Upper lobe of right lung (tissue), 1 donor: ENCODE results near the gene NSD2. TPM values are rescaled to one million over a fixed set of nuclear protein-coding genes. Genes with fewer than 3 reads are reported as not detected.

Experiments
- ATAC-seq: fragments of 200-7000 bp; cut with Tn5 transposase; one replicate; pipeline ENCODE4 v1.9.1; 2020; ENCODE audit warnings: mild to moderate bottlenecking, moderate library complexity
- DNase-seq: peaks from one replicate; pipeline ENCODE4 v3.0.0-alpha.2; 2020
- H3K27ac ChIP-seq: fragments of 200-600 bp; one replicate; pipeline ENCODE4 v1.8.0; 2022
- H3K27me3 ChIP-seq: fragments of 200-600 bp; one replicate; pipeline ENCODE4 v1.8.0; 2022; ENCODE audit warnings: mild to moderate bottlenecking
- H3K36me3 ChIP-seq: fragments of 200-600 bp; one replicate; pipeline ENCODE4 v1.8.0; 2022
- H3K4me1 ChIP-seq: fragments of 200-600 bp; one replicate; pipeline ENCODE4 v1.8.0; 2022
- H3K4me3 ChIP-seq: fragments of 200-600 bp; one replicate; pipeline ENCODE4 v1.8.0; 2022; ENCODE audit warnings: mild to moderate bottlenecking
- H3K9me3 ChIP-seq: fragments of 200-600 bp; one replicate; pipeline ENCODE4 v1.8.0; 2022
- intact Hi-C: fragments of 100-400 bp; cut with DNase I; formaldehyde crosslinking; loops from one replicate; pipeline ENCODE4 v1.11.0; 2022
- total RNA-seq: library from RNA; stranded (reverse); fragmentation: NEBNext Ultra II Directional; extraction: Animal tissue kit (Norgen Biotek cat#: 25700); gene quantifications from one replicate; pipeline ENCODE4 v1.2.1, GENCODE V29; 2021
- TF ChIP-seq, protein P1 (sequence below): fragments of 200-600 bp; IDR thresholded peaks from one replicate; pipeline ENCODE4 v1.8.0; 2022; ENCODE audit warnings: antibody characterized with exemption
- donor health status: DM: no; HTN: yes; CAD: no; lungs with severe emphysema.

The NSD2 gene
- total RNA-seq, 1 donor from 2014 or later = 45.2 TPM

DNA sequence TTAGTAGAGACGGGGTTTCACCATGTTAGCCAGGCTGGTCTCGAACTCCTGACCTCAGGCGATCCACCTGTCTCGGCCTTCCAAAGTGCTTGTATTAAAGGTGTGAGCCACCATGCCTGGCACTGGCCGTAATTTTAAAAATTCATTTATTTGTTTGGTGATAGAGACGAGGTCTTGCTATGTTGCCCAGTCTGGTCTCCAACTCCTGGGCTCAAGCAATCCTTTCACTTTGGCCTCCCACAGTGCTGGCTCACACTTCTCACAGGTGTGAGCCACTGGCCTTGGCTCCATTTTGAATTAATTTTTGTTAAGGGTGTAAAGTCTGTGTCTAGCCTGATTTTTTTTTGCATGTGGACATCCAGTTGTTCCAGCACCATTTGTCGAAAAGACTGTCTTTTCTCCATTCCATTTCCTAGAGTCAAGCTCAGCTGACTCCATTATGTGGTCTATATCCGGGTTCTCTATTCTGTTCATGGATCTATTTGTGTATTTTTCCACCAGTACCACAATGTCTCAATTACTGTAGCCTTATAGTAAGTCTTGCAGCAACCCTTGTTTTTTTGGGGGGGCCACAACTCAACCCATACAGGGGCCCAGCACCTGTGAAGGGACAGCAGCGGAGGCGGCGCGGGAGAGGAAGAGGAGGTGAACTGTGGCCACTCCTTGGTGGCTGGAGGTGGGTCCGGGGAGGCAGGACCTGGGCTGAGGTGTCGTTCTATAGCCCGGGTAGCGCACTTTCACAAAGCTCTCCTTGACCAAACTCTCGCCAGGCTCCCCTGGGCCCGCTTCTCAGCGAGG lies 1.5 kb upstream of the NSD2 start:
- TF ChIP-seq, protein P1, sequence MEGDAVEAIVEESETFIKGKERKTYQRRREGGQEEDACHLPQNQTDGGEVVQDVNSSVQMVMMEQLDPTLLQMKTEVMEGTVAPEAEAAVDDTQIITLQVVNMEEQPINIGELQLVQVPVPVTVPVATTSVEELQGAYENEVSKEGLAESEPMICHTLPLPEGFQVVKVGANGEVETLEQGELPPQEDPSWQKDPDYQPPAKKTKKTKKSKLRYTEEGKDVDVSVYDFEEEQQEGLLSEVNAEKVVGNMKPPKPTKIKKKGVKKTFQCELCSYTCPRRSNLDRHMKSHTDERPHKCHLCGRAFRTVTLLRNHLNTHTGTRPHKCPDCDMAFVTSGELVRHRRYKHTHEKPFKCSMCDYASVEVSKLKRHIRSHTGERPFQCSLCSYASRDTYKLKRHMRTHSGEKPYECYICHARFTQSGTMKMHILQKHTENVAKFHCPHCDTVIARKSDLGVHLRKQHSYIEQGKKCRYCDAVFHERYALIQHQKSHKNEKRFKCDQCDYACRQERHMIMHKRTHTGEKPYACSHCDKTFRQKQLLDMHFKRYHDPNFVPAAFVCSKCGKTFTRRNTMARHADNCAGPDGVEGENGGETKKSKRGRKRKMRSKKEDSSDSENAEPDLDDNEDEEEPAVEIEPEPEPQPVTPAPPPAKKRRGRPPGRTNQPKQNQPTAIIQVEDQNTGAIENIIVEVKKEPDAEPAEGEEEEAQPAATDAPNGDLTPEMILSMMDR = no peak
- peak; percentile 12 for ATAC-seq
- DNase-seq = no peak
- intact Hi-C loops = no loop called here
- Histone ChIP-seq H3K36me3 (no peaks in the 10 kb centered on the region), H3K9me3 (no peaks in the 10 kb centered on the region), H3K27ac (peak overlapping the region; percentile 97), H3K27me3 (no peaks in the 10 kb centered on the region), H3K4me1 (peaks cover 18% of the 10 kb centered on the region), H3K4me3 (peak overlapping the region; percentile 91)

DNA sequence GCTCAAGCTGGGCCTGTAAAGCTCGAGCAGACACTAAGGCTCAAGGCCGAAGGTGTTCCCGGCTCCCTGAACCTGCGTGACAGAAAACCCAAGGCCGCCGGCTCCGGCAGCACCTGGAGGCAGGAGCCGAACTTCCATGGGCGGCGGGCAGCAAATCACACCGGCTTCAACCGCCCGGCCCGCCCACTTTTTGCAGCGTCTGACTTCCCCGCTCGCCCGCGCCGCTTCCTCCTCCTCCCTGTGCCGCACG lies 940 bp upstream of the NSD2 start:
- Histone ChIP-seq H3K4me1 (peaks cover 18% of the 10 kb centered on the region), H3K27ac (peak overlapping the region; percentile 97), H3K4me3 (peak overlapping the region; percentile 91), H3K27me3 (no peaks in the 10 kb centered on the region), H3K36me3 (no peaks in the 10 kb centered on the region), H3K9me3 (no peaks in the 10 kb centered on the region)
- intact Hi-C loops = no loop called here
- TF ChIP-seq, protein P1 = no peak
- DNase-seq = peak; percentile 96
- peak; percentile 84 for ATAC-seq

DNA sequence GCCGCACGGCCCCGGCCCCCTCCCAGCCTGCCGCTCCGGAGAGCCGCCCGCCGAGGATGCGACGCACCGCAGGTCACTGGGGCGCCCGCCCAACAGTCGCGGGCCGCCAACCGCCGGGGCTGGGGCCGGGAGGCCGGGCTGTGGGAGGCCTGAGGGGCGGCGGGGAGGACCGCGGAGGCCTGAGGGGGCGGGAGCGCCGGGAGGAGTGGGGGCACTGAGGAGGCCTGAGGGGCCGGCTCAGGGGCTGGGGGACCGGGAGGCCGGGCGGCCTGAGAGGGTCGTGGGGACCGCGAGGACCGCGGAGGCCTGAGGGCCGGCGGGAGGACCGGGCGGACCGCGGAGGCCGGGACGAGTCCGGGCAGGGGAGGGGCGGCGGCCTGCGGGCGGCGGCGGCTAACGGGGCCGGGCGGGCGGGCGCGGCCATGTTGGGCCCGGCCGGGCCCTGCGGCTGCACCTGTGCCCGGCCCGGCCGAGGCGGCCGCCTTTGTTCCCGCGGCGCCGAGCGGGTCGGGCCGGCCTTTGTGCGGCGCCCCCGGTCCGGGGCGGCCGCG lies 353 bp downstream of the NSD2 start:
- Histone ChIP-seq H3K9me3 (no peaks in the 10 kb centered on the region), H3K27me3 (no peaks in the 10 kb centered on the region), H3K36me3 (no peaks in the 10 kb centered on the region), H3K27ac (peak overlapping the region; percentile 65), H3K4me3 (peak overlapping the region; percentile 71), H3K4me1 (peaks cover 18% of the 10 kb centered on the region)
- ATAC-seq = peak; percentile 2
- intact Hi-C loops = no loop called here
- TF ChIP-seq, protein P1 = no peak
- peak; percentile 77 for DNase-seq

DNA sequence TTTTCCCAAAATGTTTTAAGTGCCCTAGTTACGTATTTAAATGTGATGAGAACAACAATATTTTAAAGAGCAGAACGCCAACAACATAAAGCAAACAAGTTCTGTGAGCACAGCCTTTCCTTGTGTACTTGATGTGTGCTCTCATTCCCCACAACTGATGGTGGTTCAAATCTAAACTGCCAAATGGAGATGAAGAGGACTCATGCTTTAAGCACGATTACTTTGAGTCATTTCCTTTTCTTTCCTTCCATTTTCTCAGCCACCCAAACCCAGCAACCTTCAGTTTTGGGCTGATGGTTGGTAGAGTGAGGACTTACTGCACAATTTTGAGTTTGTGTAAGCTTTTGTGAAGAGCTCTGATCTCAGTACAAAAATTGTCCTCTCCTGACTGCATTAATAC lies 1.7 kb downstream of the NSD2 start:
- intact Hi-C loops = no loop called here
- no peak overlapping the region for H3K27ac ChIP-seq
- no peaks in the 10 kb centered on the region for H3K36me3 ChIP-seq
- DNase-seq = no peak
- H3K27me3 ChIP-seq = no peaks in the 10 kb centered on the region
- TF ChIP-seq, protein P1 = no peak
- peak overlapping the region; percentile 71 for H3K4me3 ChIP-seq
- H3K9me3 ChIP-seq = no peaks in the 10 kb centered on the region
- H3K4me1 ChIP-seq = peaks cover 18% of the 10 kb centered on the region
- ATAC-seq = no peak

DNA sequence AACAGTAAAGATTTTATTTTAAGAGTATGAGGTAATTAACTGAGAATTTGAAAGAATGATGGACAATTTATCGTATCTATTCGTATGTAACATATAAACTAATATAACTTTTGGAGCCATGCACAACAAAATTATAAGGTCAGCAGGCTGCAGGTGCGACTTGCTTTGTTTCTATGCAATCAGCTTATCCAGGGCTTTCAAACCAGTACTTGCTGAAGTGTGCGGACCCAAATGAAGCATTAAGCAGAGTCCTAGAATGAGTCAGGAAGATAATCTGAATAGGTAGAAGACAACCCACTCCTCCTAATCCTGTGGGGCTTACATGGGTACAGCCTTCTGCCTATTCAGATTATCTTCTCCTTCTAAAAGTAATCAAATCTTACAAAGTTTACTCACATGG lies 2.1 kb downstream of the NSD2 start:
- TF ChIP-seq, protein P1 = no peak
- Histone ChIP-seq H3K27ac (no peak overlapping the region), H3K9me3 (no peaks in the 10 kb centered on the region), H3K27me3 (no peaks in the 10 kb centered on the region), H3K4me1 (peaks cover 18% of the 10 kb centered on the region), H3K4me3 (no peak overlapping the region), H3K36me3 (no peaks in the 10 kb centered on the region)
- ATAC-seq = no peak
- intact Hi-C loops = no loop called here
- no peak for DNase-seq
